Activated T-cell treated with anti-CD3 and anti-CD28 coated beads for 48 hours (primary cell): ENCODE data around the gene FBXL2.
A peak's percentile ranks its signal among the peaks of the same experiment; 100 is the strongest.
"Not testable (repeated sequence)": the region's sequence is repeated elsewhere in the genome, so short reads cannot be mapped to it uniquely, and the experiment has no call there.

ENCODE experiments used
- DNase-seq: peaks from one replicate; pipeline ENCODE4 v3.0.0-alpha.2; 2020; ENCODE audit warnings: low read depth

The FBXL2 gene

DNA sequence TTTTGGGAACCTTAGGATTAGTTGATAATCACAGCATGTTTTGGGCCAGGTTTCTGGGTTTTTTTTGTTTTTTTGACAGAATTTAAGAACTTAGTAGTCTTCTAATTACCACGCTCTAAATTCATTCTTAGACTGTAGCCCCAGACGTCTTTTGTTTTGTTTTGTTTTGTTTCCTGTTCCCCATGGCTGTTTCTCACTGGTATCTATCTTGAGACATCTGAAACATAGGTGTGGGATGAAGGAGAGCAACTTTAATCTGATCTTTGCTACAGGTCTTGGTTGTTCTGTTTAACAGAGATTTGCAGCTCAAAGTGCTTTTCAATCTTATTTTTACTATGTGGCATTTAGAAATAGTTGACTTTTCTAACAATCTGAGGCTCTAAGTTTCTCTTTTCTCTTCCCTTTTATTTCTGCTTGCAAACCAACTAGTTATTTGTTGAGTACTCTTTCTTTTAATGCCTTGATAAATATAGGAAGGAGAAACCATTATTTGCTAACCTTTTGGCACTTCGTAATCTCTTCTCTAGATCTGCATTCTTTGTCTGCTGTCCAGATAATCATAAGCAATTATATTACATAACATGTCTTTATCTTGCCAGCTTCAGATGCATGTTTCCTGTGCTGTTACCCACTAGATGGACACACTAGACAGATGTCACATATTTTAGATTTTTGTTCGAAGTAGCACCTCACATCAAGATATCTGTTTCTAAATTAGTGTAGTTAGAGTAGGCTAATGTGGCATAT, 40.9 kb downstream of the FBXL2 start:
- no peak for DNase-seq

DNA sequence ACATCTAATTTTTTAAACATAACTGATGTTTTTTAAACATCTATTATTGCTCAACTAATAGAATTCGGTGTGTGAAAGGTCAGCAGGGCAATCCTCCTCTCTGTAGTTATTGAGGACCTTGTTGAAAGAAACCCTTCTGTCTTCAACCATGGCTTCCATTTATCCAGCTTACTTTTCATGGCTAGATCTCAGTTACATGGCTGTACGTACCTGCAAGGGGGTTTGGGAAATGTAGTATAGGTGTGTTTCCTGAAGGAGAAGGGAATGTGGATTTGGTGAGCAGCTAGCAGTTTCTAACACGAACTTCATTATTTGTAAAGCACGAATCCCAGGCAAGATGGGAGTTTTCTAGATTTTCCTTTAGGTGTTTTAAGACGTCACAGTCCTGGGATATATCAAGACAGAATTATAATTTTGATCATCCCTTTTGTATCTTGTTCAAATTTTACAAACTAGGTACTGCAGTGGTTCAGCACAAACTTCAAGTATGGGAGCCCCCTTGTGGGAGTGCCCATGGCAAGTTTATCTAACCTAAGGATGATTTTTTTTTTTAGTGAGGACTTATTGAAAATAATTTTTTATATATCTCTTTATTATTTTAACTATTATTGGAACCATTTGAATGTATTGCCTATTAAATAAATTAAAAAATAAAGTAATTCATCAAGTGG, 41.6 kb downstream of the FBXL2 start:
- DNase-seq, result no peak

DNA sequence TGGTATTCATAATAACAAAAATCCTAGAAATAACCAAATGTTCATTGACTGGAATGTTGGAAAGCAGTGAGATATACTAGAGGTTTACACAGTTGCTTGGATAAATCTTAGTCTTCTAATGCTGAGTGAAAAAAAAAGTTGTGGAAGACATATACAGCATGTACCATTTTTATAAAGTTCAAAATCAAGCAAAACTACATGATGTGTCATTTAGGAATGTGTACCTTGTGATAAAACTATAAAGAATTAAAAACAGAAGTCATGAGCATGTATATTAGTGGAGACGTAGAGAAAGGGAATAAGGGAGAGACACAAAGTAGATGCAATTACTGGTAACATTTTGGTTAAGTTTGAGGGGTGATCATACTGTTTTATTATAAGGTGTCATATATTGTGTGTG, 45.2 kb downstream of the FBXL2 start:
- DNase-seq, result no peak

DNA sequence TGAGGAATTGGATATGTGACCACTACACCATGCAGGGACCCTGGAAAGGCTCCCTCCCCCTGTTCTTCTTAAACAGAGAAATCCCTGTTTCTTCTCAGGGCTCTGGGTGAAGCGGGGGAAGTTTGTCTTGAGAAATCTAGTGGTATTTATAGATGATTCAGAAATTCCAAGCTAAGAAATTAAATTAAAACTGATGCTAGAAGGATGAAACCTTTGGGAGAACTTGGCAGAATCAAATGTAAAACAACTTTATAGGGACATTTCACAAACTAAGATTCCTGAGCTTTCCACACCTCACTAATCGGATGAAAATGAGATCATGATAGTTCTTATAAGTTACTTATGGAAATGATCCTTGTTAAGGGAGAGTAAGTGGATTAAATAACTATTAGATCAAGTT, 54.2 kb downstream of the FBXL2 start:
- DNase-seq, result no peak

DNA sequence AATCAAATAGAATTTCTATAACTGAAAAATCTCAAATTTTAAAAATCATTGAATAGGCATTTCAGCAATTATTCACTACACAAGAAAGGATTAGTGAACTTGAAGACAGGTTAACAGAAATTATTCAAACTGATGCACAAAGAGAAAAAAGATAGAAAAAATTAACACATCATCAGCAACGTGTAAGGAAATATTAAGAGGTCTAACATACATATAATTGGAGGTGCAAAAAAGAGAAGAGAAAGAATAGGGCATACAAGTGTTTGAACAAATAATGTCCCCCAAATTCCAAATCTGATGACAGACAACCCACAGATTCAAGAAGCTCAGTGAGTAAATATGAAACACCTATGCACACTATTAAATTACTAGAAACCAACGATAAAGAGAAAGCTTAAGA, 57.1 kb downstream of the FBXL2 start:
- DNase-seq, result no peak

DNA sequence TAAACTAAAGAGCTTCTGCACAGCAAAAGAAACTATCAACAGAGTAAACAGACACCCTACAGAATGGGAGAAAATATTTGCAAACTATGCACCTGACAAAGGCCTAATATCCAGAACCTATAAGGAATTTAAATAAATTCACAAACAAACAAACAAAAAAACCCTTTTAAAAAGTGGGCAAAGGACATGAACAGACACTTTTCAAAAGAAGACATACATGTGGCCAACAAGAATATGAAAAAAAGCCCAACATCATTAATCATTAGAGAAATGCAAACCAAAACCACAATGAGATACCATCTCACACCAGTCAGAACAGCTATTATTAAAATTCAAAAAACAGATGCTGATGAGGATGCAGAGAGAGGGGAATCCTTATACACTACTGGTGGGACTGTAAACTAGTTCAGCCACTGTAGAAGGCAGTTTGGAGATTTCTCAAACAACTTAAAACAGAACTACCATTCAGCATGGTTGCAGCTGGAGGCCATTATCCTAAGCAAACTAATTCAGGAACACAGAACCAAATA, 61.8 kb downstream of the FBXL2 start:
- not testable (repeated sequence) for DNase-seq

DNA sequence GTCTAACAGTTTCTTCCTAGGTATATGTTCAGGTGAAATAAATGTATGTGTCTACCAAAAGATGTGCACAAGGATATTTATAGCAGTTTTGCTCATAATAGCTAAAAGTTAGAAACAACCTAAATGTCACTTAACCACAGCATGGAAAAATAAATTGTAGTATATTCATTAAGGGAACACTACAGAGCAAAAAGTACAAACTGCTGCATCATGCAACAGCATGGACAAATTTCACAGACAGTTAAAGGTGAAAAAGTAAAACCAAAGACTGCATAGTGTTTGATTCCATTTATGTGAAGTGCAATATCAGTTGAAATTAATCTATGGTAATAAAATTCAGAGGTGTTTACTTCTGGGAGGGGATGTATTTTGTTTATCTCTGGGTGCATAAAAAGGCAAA, 62.5 kb downstream of the FBXL2 start:
- no peak for DNase-seq

DNA sequence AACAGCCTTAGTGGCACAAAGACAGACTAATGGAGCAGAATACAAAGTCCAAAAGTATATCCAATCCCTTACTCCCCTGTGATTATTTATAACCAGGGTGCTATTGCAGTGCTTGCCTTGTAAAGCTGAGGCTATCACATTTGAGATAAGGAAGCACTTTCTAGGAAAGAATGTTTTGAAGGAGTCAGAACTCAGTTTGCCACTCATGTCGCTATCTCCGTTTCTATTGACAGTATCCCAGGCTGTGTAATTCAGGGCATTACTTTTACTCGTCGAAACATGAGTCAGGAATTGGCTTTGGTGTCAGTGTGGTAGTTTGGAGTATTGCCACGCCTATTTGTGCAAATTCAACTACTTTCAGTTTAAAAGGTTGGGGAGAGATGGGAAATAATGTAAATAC, 78.4 kb downstream of the FBXL2 start:
- no peak for DNase-seq

DNA sequence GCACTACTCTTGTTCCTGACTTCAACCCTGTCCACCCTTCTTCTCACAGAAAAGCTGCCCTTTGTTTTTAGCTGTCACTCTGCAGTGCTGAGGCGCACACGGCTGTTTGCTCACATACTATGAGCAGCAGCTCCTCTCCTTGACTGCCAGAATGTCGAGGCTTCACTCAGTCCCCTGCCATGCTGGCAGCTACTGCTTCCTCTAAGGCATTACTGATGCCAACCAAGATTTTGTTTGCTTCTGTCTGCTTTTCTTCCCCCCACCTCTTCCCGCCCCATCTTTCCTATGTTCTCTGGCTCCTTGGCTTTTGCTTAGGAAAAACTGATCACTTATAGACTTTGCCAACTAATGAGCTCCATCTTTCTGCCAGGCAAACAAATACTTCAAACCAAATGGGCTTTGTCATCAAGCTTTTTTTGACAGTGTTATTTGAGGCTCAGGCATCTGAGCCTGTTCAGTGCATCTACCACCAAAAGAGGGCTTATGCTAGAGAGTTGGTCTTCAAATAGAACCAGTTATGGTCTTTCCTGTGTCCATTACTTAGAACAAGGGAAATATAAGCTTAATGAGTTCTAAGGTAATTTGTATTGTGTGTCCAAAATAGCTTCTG, 81.0 kb downstream of the FBXL2 start:
- no peak for DNase-seq

DNA sequence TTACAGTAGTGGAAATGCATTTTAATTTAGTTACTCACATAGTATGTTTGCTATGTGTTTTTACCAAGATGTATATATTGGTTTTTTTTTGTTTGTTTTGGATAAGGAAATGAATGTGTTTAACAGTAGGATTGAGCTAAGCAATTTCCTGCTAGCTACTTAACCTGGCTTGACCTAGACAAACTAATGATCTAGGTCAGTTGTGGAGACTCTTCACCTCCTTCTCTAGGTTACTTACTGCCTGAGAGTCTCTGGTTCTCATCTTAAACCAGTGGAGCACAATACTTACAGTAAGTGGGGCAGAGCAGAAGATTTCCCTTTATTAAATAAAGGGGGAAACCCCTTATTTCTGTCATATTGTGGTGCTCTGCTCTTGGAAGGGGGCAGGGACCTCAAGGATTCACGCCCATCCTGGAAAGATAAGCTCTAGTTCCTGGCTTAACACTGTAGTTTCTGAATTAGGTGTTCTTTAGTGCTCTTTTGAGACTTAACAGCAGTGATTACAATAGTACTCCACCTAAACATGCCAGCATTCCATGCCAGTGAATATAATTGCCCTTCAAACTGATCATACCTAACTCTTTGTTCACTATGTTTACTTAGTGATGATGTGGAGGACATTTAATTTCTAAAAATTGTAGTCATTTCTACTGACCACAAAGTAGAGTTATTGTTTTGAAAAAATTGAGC, 83.0 kb downstream of the FBXL2 start:
- DNase-seq, result no peak

DNA sequence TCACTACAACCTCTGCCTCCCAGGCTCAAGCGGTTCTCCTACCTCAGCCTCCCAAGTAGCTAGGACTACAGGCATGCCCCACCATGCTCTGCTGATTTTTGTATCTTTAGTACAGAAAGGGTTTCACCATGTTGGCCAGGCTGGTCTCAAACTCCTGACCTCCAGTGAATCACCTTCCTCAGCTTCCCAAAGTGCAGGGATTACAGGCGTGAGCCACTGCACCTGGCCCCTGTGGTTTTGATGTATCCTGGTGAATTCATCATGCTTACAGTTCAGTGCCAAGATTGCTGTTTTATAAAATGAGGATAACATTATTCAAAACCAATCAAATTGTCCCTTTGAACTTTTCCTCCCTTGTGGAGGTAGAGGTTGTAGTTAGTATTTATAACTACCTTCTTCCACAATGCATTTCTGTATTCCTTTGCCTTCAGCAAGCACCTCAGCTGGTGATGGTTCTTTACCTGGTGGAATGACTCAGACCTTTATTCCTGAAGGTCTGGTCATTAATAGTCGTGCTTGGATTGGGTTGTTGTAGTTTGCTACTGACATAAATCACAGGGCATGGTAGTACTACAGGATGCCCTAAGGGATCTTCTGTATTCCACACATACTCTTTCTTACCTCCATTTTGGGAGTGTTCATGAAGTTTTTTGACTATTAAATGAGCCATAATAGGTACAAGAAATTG, 86.0 kb downstream of the FBXL2 start:
- no peak for DNase-seq

DNA sequence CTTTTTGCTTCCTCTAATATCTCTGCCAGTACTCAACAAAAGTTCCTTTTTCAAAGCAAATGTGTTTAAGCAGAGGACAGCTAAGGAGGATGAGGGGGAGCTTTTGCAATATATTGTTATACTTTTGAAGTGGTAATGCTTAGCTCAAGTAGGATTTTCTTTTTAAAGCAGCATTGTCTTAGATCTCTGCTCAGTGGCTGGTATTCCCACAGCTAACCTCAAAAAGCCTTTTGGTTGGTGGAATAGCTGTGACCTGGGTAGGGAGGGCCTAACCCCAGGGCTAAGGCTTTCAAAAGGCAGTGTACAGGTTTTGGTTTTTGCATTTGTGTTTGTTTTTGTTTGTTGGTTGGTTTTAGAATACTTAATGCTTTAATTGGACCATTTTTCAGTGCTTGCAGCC, 86.8 kb downstream of the FBXL2 start:
- no peak for DNase-seq

DNA sequence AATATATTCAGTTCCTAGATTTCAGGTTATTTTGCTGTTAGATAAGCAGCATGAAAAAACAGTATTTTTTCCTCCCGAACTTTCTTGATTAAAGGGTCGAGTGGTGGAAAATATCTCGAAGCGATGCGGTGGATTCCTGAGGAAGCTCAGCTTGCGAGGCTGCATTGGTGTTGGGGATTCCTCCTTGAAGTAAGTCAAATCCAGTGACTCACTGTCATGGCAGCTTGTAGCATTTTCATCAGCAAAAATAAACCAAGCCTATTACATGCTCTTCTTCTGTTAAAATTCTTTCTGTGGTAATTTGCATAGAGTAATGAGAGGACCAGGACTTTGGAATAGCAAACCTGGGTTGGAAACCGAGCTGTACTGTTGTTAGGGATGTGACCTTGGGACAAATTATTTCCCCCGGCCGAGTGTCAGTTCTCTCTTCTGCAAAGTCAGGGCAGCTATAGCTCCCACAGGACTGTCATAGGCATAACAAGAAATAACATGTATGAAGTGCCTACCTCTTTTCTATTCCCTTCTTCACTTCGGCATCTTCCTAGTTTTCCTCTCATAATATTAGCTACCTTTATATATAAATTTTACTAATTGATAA, 87.4 kb downstream of the FBXL2 start:
- no peak for DNase-seq

DNA sequence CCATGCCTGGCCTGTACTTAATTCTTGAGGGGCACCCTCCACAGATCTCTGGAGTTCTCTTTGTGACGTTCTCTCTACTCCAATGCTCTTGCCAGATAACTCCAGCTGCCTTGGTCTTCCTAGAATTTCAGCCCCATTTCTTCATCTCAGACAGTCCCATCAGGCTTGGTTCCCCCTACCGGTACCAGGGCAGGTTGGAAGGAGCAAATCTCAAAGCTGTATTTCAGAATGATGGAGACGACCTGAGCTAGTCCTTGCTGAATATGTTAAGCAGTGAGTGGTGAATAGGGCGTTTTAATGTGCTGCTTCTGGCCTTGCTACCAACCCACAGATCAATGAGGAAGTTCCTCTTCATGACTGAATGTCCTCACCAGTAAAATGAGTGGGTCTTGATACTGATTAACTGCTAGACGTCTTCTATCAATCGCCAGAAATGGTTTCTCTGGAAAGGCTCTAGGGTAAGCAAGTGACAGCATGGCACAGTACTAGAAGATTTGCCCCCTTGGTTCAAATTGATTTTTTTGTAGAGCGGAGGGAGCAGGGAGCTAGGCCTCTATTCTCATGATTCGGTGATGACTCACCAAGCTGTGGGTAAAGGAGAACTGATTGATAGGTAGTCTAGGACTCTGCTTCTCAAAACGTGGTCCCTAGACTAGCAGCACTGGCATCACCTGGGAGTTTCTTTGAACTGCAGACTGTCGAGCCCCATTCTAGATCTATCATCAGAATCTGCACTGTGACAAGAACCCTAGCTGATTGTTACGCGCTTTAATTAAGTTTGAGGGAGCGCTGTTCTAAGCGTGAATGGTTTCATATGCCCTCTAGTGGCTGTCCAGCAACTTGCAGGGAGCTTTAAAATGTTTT, 95.2 kb downstream of the FBXL2 start:
- peak; percentile 30 for DNase-seq

DNA sequence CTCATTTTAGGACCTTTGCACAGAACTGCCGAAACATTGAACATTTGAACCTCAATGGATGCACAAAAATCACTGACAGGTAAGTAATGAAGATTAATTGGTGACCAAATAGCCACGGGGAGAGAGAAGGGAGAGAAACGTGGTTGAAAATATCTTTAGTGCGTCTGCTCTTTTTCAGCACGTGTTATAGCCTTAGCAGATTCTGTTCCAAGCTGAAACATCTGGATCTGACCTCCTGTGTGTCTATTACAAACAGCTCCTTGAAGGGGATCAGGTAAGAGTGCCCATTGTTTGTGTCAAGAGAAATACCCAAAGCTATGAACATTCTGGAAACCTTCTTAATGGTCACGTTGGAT, 95.8 kb downstream of the FBXL2 start:
- no peak for DNase-seq

DNA sequence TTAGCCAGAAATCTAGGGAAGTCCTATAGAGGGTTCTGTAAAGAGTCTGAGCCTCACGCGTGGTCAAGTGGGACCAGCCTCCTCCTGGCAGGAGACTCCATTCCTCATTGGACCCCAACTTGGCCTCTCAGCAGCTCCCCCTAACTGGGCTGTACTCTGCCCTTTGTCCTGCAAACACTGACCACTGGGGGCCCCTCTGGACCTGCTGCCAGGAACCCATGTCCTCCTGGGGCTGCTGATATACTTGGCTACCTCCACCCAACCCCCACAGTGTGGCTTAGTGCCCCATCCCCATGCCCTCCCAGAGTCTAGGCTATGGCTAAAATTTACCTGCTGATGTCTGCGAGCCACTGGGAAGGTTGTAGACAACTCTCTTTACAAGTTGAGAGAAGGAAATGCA, 100.2 kb downstream of the FBXL2 start:
- DNase-seq, result no peak

DNA sequence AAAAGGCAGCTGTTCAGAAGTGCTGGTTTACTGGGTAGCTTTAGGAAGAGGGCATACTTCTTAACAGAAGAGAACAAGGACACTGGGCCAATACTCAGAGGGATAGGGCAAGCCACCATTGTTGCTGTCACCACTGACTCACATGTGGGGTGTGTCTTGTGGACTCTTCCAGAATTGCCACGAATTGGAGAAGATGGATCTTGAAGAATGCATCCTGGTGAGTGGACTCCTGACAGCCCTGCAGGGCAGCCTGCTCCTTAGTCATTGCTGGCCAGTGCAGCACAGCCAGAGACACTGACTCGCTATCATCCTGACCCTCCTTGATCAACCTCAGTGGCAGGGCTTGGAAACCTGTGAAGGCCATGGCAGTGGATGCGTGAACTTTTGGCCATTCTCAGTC, 100.7 kb downstream of the FBXL2 start:
- DNase-seq, result no peak

DNA sequence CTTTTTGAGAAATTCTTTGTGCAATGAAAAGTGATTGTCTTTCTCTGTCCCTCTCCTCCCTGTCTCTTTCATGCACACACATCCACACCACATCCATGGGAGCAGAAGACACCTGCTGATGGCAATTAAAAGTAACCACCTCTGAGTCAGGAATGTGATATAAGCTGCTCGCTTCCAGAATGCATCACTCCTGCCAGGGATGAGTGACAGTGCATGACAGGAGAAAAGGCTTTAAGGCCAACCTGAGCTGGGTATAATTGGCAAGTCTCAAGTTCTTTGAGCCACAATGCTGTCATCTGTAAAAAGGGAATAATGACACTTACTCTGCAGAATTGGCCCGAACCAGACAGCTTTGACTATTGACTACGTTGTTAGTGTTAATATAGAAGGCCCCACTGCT, 103.4 kb downstream of the FBXL2 start:
- DNase-seq, result no peak

DNA sequence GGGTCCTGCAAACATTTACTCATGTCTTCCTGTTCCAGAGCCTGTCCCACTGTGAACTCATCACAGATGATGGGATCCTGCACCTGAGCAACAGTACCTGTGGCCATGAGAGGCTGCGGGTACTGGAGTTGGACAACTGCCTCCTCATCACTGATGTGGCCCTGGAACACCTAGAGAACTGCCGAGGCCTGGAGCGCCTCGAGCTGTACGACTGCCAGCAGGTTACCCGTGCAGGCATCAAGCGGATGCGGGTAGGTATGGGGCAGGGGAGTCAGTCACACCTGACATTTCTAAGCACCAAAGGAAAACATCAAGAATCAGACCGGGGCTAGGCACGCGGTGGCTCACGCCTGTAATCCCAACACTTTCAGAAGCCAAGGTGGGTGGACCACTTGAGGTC, 106.7 kb downstream of the FBXL2 start:
- no peak for DNase-seq

DNA sequence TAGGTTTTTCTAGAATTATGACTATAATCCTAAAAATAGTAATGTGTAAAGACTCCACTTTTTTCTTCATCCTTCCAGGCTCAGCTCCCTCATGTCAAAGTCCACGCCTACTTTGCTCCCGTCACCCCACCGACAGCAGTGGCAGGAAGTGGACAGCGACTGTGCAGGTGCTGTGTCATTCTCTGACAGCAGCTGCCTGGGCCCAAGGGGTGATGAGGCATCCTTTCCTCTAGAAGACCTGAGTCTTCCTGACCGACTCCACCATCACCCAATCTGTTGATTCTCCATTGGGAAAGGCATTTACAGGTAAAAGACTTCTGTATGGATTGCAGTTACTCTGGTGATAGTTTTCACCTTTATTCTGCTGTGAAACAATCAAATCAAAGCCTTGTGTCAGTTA, 108.2 kb downstream of the FBXL2 start:
- DNase-seq, result peak; percentile 40

DNA sequence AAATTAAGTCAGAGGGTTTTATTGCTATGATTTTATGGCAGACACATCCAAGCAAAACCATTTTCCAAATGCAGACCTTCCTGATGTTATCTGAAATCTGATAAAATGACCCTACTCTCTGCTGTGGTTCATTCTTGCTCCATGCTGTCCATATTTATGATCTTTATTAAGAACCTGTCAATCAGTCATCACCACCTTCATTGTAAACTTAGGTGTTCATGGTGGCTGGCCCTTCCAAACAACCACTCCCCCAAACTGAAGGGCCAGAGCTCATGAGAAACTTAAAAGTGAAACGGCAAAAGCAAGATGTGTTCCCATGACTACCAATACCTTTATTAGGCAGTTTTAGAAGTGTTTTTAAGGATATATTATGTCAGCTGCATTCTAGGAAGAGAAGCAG, 109.4 kb downstream of the FBXL2 start:
- no peak for DNase-seq
